ENCODE measurements around the gene ARHGAP33. TPM values are rescaled to one million over a fixed set of nuclear protein-coding genes. Genes with fewer than 3 reads are reported as not detected.

The ARHGAP33 gene
- total and polyA plus RNA-seq, 2 donors from 2014 or later: 5.6 to 18.5 TPM

- Histone ChIP-seq H3K9ac (ENCODE audit: low read length in 3 of 3) (no peak overlapping the region), H3K4me1 (ENCODE audit: control insufficient read depth in 2 of 3, insufficient read depth in 2 of 3, low read depth in 1 of 3, low read length in 3 of 3) (peaks cover 0 to 4% (median 0%) of the 10 kb centered on the region in 3 donors), H3K27me3 (ENCODE audit: control insufficient read depth, insufficient read depth, low read length) (no peaks in the 10 kb centered on the region), H3K4me3 (ENCODE audit: low read length in 3 of 3) (peak overlapping the region in 2 of 3 donors; percentile 69 to 79), H3K27ac (ENCODE audit: low read depth in 2 of 2, low read length in 2 of 2) (peak overlapping the region; percentile 51 to 65), H3K9me3 (ENCODE audit: control insufficient read depth in 2 of 3, insufficient read depth in 1 of 3, low read length in 3 of 3) (no peaks in the 10 kb centered on the region), H3K36me3 (ENCODE audit: control insufficient read depth in 2 of 3, insufficient read depth in 3 of 3, low read length in 3 of 3) (no peaks in the 10 kb centered on the region)
- no peak for FAIRE-seq
- intact Hi-C loops (cut with DNase I): no loop called here
- no peak for DNase-seq
- TF ChIP-seq CTCF (IDR thresholded peaks at IDR 0.05; ENCODE audit: borderline replicate concordance, extremely low read depth, insufficient read depth): no peak
Measured at GRCh38 chr19:35811317-35812219, 36.2 kb downstream of the ARHGAP33 start.

- Histone ChIP-seq H3K27me3 (ENCODE audit: control insufficient read depth, insufficient read depth, low read length) (no peaks in the 10 kb centered on the region), H3K27ac (ENCODE audit: low read depth in 2 of 2, low read length in 2 of 2) (peak within 1 kb of the TSS; percentile 51 to 65), H3K9ac (ENCODE audit: low read length in 3 of 3) (peak within 1 kb of the TSS in 1 of 3 donors; percentile 26), H3K4me1 (ENCODE audit: control insufficient read depth in 2 of 3, insufficient read depth in 2 of 3, low read depth in 1 of 3, low read length in 3 of 3) (peaks cover 0 to 4% (median 0%) of the 10 kb centered on the region in 3 donors), H3K4me3 (ENCODE audit: low read length in 3 of 3) (peak within 1 kb of the TSS in 2 of 3 donors; percentile 69 to 79), H3K36me3 (ENCODE audit: control insufficient read depth in 2 of 3, insufficient read depth in 3 of 3, low read length in 3 of 3) (no peaks in the 10 kb centered on the region), H3K9me3 (ENCODE audit: control insufficient read depth in 2 of 3, insufficient read depth in 1 of 3, low read length in 3 of 3) (no peaks in the 10 kb centered on the region)
- FAIRE-seq (no peak), DNase-seq (peak in 2 of 5 donors; percentile 16 to 44)
- no peak for TF ChIP-seq CTCF (IDR thresholded peaks at IDR 0.05; ENCODE audit: borderline replicate concordance, extremely low read depth, insufficient read depth)
- intact Hi-C loops (cut with DNase I): no loop called here
Measured at GRCh38 chr19:35812220-35813042, 37.1 kb downstream of the ARHGAP33 start, which contains the start of gene PRODH2. PRODH2 (minus strand) TSS chr19:35812845; CDS start chr19:35812805, 40 bp downstream.

GRCh38 chr19:35813043-35813890, 37.9 kb downstream of the ARHGAP33 start:
- no peak for FAIRE-seq

More at GRCh38 chr19:35813043-35813890, 37.9 kb downstream of the ARHGAP33 start:
- peaks cover 0 to 4% (median 0%) of the 10 kb centered on the region in 3 donors for H3K4me1 ChIP-seq (ENCODE audit: control insufficient read depth in 2 of 3, insufficient read depth in 2 of 3, low read depth in 1 of 3, low read length in 3 of 3)
- intact Hi-C loops (cut with DNase I): no loop called here
- no peak for DNase-seq
- H3K27me3 ChIP-seq (ENCODE audit: control insufficient read depth, insufficient read depth, low read length): no peaks in the 10 kb centered on the region
- no peaks in the 10 kb centered on the region for H3K36me3 ChIP-seq (ENCODE audit: control insufficient read depth in 2 of 3, insufficient read depth in 3 of 3, low read length in 3 of 3)
- H3K4me3 ChIP-seq (ENCODE audit: low read length in 3 of 3): no peak overlapping the region
- no peak overlapping the region for H3K9ac ChIP-seq (ENCODE audit: low read length in 3 of 3)
- TF ChIP-seq CTCF (IDR thresholded peaks at IDR 0.05; ENCODE audit: borderline replicate concordance, extremely low read depth, insufficient read depth): no peak
- no peaks in the 10 kb centered on the region for H3K9me3 ChIP-seq (ENCODE audit: control insufficient read depth in 2 of 3, insufficient read depth in 1 of 3, low read length in 3 of 3)
- H3K27ac ChIP-seq (ENCODE audit: low read depth in 2 of 2, low read length in 2 of 2): no peak overlapping the region

Measured in kidney (tissue), 14 donors.